AG09319 (cell line): ENCODE data around the gene BOLA1.
"Not testable (repeated sequence)": the region's sequence is repeated elsewhere in the genome, so short reads cannot be mapped to it uniquely, and the experiment has no call there.

Source experiments
- DNase-seq: peaks from one replicate; pipeline ENCODE4 v3.0.0-alpha.2; 2010; ENCODE audit warnings: low read depth; ENCODE audit errors: extremely low read depth
- TF ChIP-seq, protein P1 (sequence below): IDR thresholded peaks from 2 replicates; pipeline ENCODE4 v1.5.1; 2011; ENCODE audit warnings: low read depth, mild to moderate bottlenecking, inconsistent platforms, low read length, moderate library complexity

Gene BOLA1

DNA sequence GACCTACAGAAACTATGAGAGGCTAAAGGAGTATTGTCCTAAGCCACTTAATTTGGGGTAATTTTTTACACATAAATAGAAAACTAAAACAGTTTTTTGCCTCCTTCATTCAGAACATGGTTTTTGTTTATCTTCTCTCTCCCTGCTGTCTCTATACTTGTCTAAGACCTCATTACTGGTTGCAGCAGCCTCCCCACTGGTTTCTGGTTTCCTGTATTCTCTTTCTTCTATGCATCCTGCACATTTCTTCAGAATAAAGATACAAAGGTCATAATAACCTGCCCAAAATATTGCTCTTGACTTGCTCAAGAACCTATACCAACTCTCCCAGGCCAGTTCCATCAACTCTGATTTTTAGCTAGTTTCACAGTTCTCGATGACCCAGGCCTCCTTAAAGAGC, 19.8 kb upstream of the BOLA1 start:
- TF ChIP-seq, protein P1, sequence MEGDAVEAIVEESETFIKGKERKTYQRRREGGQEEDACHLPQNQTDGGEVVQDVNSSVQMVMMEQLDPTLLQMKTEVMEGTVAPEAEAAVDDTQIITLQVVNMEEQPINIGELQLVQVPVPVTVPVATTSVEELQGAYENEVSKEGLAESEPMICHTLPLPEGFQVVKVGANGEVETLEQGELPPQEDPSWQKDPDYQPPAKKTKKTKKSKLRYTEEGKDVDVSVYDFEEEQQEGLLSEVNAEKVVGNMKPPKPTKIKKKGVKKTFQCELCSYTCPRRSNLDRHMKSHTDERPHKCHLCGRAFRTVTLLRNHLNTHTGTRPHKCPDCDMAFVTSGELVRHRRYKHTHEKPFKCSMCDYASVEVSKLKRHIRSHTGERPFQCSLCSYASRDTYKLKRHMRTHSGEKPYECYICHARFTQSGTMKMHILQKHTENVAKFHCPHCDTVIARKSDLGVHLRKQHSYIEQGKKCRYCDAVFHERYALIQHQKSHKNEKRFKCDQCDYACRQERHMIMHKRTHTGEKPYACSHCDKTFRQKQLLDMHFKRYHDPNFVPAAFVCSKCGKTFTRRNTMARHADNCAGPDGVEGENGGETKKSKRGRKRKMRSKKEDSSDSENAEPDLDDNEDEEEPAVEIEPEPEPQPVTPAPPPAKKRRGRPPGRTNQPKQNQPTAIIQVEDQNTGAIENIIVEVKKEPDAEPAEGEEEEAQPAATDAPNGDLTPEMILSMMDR: no peak

DNA sequence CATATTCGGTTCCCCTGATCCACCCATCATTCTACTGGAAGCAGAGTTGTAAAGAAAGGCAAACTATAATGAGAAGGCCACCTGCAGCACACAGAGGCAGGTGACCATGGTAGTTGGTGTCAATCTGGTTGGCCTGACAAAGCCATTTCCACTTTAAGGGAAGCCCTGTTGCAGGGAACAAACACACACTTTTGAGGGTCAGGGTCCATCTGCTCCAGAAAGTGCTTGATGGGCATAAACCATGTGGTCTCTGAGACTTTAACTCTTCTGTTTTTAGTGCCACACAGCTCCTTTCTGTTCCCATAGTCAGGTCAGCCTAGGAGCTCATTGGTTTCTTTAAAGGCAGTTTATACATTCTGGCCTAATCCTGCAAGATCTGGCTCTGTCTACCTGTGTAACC, 17.5 kb upstream of the BOLA1 start:
- DNase-seq: no peak
- TF ChIP-seq, protein P1: no peak

More for the DNA sequence above, 19.8 kb upstream of the BOLA1 start:
- no peak for DNase-seq

DNA sequence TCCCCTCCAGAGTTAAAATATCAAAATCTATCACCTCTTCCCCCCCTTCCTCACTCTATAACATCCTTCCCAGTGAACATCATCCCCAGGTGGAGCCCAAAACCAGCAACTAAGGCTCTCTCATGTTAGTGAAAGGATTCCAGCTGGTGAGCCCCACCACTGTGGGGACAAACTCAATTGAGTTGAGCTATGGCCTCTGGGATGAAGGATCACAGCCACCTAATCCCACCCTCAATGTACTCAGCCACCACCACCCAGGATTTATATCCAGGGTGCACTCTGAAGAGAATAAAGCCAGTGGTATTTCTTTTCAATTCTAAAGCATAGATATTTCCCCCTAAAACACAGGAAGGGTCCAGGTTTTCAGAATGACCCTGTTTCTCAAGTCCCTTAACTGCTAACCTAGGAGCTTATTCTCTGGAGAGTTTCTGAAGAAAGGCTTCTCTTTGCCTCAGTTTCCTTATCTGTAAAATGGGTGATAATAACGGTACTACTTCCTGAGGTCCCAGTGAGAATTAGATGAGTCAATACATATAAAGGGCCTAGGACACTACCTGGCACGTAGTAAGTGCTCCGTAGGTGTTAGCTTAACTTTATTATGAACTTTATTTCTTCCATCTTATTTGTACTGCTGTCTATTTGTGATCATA, 15.6 kb upstream of the BOLA1 start:
- DNase-seq: no peak
- TF ChIP-seq, protein P1: no peak

DNA sequence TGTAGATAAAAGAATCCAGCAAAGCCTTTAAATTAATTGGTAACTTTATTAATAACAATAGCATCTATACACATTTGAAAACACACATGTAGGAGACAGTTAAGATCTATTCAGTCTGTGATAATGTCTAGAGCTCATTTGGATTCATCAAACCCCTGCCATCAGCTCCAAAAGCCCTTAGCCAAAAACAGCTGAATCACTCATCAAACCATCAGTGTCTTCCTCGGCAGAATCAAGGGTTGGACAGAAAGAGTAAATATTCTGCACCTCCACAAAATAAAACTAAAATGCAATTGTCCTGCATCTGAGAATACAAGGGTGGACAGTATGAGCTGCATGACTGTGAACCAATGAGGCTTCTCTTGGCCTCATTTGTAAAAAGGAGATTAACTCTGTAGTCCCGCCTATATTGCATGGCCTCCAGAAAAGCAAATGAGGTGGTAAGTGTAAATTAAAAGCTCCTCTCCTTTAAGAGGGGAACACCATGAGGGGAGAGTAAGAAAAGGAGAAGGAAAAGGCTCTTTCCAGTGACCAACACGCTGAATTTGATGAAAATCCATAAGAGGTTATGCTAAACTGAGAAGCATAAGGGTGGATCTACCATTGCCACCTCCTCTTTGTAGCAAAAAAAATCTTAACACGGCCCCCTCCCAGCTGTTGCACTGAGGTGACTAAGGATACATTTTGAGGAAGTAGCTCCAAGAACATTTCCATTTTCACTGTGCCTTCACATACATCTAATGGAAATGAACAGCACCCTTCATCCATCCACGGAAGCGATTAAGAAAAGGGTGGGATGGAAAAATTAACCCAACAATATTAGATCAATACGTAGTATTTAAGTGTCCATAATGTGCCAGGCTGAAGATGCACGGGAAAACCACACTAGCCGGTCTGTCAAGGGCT, 14.7 kb upstream of the BOLA1 start:
- TF ChIP-seq, protein P1: no peak
- DNase-seq: no peak

- DNase-seq: no peak
- TF ChIP-seq, protein P1: no peak; the same call in 1 of the 2 replicates
Measured at GRCh38 chr1:149885339-149886120, 13.8 kb upstream of the BOLA1 start.

GRCh38 chr1:149886121-149886395, 13.3 kb upstream of the BOLA1 start:
- DNase-seq: not testable (repeated sequence)

DNA sequence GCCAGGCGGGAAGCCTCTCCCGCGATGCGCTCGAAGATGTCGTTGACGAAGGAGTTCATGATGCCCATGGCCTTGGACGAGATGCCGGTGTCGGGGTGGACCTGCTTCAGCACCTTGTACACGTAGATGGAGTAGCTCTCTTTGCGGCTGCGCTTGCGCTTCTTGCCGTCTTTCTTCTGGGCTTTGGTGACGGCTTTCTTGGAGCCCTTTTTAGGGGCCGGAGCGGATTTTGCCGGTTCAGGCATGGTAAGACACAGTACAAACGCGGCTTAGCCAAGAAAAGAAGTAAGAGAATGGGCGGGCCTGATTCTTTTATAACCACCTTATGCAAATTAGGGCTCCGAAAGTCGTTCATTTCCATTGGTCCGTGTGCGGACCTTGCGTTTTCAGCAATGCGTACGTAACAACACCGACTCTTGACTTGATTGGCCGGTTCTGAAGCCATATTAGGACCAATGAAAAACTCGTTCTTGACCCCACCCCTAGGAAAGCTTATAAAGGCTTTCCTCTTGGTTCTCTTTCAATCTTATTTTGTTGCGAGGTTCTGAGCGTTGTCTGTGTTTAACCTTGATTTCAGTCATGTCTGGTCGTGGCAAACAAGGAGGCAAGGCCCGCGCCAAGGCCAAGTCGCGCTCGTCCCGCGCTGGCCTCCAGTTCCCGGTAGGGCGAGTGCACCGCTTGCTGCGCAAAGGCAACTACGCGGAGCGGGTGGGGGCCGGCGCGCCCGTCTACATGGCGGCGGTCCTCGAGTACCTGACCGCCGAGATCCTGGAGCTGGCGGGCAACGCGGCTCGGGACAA, 12.8 kb upstream of the BOLA1 start:
- TF ChIP-seq, protein P1: no peak
- DNase-seq: peak; percentile 99

DNA sequence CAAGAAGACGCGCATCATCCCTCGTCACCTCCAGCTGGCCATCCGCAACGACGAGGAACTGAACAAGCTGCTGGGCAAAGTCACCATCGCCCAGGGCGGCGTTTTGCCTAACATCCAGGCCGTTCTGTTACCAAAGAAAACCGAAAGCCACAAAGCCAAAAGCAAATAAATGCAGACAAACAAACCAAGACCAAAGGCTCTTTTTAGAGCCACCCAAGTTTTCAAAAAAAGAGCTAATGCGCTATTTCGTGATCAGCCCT, 12.2 kb upstream of the BOLA1 start:
- DNase-seq: not testable (repeated sequence)
